ENCODE measurements around the gene NCOA3. TPM values are rescaled to one million over a fixed set of nuclear protein-coding genes. Genes with fewer than 3 reads are reported as not detected.
"Not testable (repeated sequence)": the region's sequence is repeated elsewhere in the genome, so short reads cannot be mapped to it uniquely, and the experiment has no call there.

The NCOA3 gene
- total RNA-seq, 1 donor from 2014 or later: 21.6 TPM

GRCh38 chr20:47496118-47496517 lies 5.6 kb upstream of the NCOA3 start:
- intact Hi-C loops (cut with DNase I): no loop called here
- ATAC-seq: no peak
- no peak for DNase-seq (ENCODE audit: missing footprints)

- DNase-seq (ENCODE audit: missing footprints): no peak
- ATAC-seq: no peak
- intact Hi-C loops (cut with DNase I): no loop called here
These were observed 3.1 kb upstream of the NCOA3 start for GRCh38 chr20:47498606-47499005.

- intact Hi-C loops (cut with DNase I): no loop called here
- no peak for DNase-seq (ENCODE audit: missing footprints)
- ATAC-seq: no peak
These were observed 2.6 kb upstream of the NCOA3 start for GRCh38 chr20:47499053-47499452.

- intact Hi-C loops (cut with DNase I): loop anchor here (5.0 kb wide), 5 partner anchors 62 to 122 kb away; no protein-coding TSS in a partner anchor
- ATAC-seq; DNase-seq (ENCODE audit: missing footprints): not testable (repeated sequence)
These were observed 1.6 kb upstream of the NCOA3 start for GRCh38 chr20:47500082-47500481.

- intact Hi-C loops (cut with DNase I): loop anchor here (5.0 kb wide), 5 partner anchors 62 to 122 kb away; no protein-coding TSS in a partner anchor
- ATAC-seq (no peak), DNase-seq (ENCODE audit: missing footprints) (no peak)
These were observed 1.1 kb upstream of the NCOA3 start for GRCh38 chr20:47500554-47500953.

- DNase-seq (ENCODE audit: missing footprints): no peak
- no peak for ATAC-seq
- intact Hi-C loops (cut with DNase I): loop anchor here (5.0 kb wide), 5 partner anchors 61 to 121 kb away; no protein-coding TSS in a partner anchor
These were observed 588 bp upstream of the NCOA3 start for GRCh38 chr20:47501116-47501481.

- DNase-seq (ENCODE audit: missing footprints): no peak
- no peak for ATAC-seq
- intact Hi-C loops (cut with DNase I): loop anchor here (5.0 kb wide), 5 partner anchors 60 to 120 kb away; no protein-coding TSS in a partner anchor
These were observed 868 bp downstream of the NCOA3 start for GRCh38 chr20:47502271-47503239.

- DNase-seq (ENCODE audit: missing footprints) (no peak), ATAC-seq (no peak)
- intact Hi-C loops (cut with DNase I): loop anchor here (5.0 kb wide), 5 partner anchors 59 to 119 kb away; no protein-coding TSS in a partner anchor
These were observed 2.0 kb downstream of the NCOA3 start for GRCh38 chr20:47503685-47504084.

GRCh38 chr20:47506335-47506734 lies 4.6 kb downstream of the NCOA3 start:
- intact Hi-C loops (cut with DNase I): no loop called here
- no peak for ATAC-seq
- no peak for DNase-seq (ENCODE audit: missing footprints)

- intact Hi-C loops (cut with DNase I): no loop called here
- DNase-seq (ENCODE audit: missing footprints) (no peak), ATAC-seq (no peak)
These were observed 5.2 kb downstream of the NCOA3 start for GRCh38 chr20:47506850-47507249.

- ATAC-seq; intact Hi-C loops (cut with DNase I); DNase-seq (ENCODE audit: missing footprints): not testable (repeated sequence)
These were observed 5.7 kb downstream of the NCOA3 start for GRCh38 chr20:47507275-47507981.

- ATAC-seq (no peak), DNase-seq (ENCODE audit: missing footprints) (no peak)
- intact Hi-C loops (cut with DNase I): no loop called here
These were observed 6.6 kb downstream of the NCOA3 start for GRCh38 chr20:47508278-47508677.

GRCh38 chr20:47509104-47509661 lies 7.5 kb downstream of the NCOA3 start:
- intact Hi-C loops (cut with DNase I): no loop called here
- ATAC-seq: no peak

GRCh38 chr20:47509685-47510084 lies 8.0 kb downstream of the NCOA3 start:
- DNase-seq (ENCODE audit: missing footprints) (no peak), ATAC-seq (no peak)
- intact Hi-C loops (cut with DNase I): no loop called here

More at GRCh38 chr20:47509104-47509661, 7.5 kb downstream of the NCOA3 start:
- DNase-seq (ENCODE audit: missing footprints): no peak

- DNase-seq (ENCODE audit: missing footprints): no peak
- ATAC-seq: no peak
- intact Hi-C loops (cut with DNase I): no loop called here
These were observed 14.2 kb downstream of the NCOA3 start for GRCh38 chr20:47515843-47516242.

GRCh38 chr20:47521059-47521808 lies 19.5 kb downstream of the NCOA3 start:
- DNase-seq (ENCODE audit: missing footprints) (no peak), ATAC-seq (no peak)
- intact Hi-C loops (cut with DNase I): no loop called here

- DNase-seq (ENCODE audit: missing footprints) (no peak), ATAC-seq (no peak)
- intact Hi-C loops (cut with DNase I): no loop called here
These were observed 22.5 kb downstream of the NCOA3 start for GRCh38 chr20:47524015-47524784.

All from Right ventricle myocardium inferior (tissue), 1 donor.